NT2/D1 (cell line): Measurements from ENCODE around the gene STK32B.

Source experiments
- SUZ12 ChIP-seq: IDR thresholded peaks from 2 replicates; pipeline ENCODE4 v1.6.1; 2011; ENCODE audit not compliant: insufficient read length, insufficient read depth; ENCODE audit errors: extremely low read depth
- YY1 ChIP-seq: IDR thresholded peaks from 2 replicates; pipeline ENCODE4 v1.6.1; 2011; ENCODE audit not compliant: insufficient read length, insufficient read depth
- ZNF274 ChIP-seq: IDR thresholded peaks from 2 replicates; pipeline ENCODE4 v1.6.1; 2011; ENCODE audit warnings: mild to moderate bottlenecking, low read depth, low read length

- TF ChIP-seq YY1 (no peak), ZNF274 (no peak), SUZ12 (no peak)
Observed at GRCh38 chr4:5451243-5451642, 400.0 kb downstream of the STK32B start.
